GM19438 (cell line): ENCODE data around the gene ZNF281.
"Not testable (repeated sequence)": the region's sequence is repeated elsewhere in the genome, so short reads cannot be mapped to it uniquely, and the experiment has no call there.

Experiments used
- ATAC-seq: cut with Tn5 transposase; IDR thresholded peaks from one replicate; pipeline ENCODE4 v1.9.1; 2021; ENCODE audit warnings: low read depth; ENCODE audit not compliant: unreplicated experiment

The ZNF281 gene

DNA sequence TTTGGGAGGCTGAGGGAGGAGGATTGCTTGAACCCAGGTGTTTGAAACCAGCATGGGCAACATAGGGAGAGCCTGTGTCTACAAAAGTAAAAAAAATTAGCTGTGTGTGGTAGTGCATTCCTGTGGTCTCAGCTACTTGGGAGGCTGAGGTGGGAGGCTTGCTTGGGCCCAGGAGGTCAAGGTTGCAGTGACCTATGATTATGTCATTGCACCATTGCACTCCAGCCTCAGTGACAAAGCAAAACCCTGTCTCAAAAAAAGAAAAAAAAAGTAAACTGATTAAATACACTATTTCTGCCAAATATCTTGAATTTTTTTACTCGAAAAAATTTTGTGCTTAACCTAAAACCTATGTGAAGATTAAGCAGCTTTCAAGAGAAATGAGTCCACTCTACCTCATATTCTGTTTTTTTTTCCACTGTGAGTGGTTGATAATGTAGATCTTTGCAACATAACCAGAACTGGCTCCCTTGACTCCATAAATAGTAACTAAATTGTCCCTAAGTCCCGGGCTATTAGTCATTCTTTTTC is 19.4 kb upstream of the ZNF281 start:
- ATAC-seq: no peak

DNA sequence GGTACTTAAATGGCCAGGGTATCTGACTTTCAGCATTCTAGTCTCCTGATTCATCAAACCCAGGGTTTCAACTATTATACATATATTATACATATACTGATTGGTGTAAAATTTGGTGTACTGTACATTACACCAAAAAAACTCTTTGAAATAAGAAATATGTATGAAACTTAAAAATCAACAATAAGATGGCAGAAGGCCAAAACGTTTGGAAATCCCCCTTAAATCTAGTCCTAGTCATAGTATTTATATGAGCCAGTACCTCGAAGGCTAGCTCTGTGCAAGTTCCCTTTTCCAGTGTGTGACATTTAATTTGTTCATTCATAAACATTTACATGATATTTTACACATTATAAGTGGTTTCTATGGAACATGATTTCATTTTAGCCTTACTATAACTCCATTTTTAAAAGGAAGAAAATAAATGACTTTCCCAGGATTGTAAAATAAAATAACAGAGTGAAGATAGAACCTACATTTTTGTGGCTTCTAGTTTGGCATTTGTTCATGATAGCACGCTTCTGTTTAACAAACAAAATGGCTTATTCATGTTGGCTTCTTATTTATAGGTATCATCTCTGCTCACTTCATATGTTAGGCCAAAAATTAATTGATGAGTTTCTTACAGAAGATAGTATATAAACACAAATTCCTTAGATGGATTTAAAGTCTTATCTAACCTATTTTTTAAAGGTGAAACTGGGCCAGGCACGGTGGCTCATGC is 18.8 kb upstream of the ZNF281 start:
- ATAC-seq: no peak

GRCh38 chr1:200427744-200428143 is 17.9 kb upstream of the ZNF281 start:
- no peak for ATAC-seq

- no peak for ATAC-seq
These were observed 16.4 kb upstream of the ZNF281 start for GRCh38 chr1:200426196-200426595.

DNA sequence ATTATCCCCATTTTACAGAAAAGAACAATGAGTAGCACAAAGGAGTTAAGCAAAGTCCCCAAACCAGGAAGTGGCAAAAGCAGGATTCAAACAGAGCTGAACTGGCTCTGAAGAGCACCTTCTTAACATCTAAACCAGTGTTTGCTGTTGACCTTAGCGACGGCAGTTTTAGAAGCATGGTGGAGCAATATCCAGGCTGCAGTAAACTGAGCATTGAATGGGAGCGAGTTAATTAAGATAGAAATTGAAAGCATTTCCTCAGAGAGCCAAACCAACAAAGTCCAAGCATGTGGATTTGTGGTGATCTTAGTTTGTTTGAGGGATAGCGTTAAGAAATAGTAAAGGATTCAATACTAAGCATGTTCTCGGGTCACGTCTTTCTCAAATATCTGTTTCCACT is 13.4 kb upstream of the ZNF281 start:
- ATAC-seq: no peak

- no peak for ATAC-seq
These were observed 12.4 kb upstream of the ZNF281 start for GRCh38 chr1:200422211-200422610.

GRCh38 chr1:200415789-200416593 is 6.2 kb upstream of the ZNF281 start:
- peak; percentile 79 for ATAC-seq

DNA sequence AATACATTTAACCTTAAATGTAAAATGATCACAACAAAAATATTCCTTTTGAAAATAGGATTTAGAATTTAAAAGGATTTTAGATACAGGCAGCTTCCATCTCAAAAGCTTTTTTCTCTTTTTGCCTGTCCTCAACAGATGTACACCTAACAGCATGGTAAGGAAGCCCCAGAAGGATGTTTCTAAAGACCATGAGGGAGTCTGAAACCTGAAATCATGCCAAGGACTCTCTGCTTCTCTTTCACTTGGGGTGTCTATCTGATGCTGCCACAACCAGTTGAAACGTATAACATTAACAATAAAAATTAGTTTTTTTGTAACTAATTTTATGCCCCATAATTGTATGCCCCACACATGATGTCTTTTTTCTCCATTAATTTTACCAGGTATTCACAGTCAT is 5.4 kb upstream of the ZNF281 start:
- peak; percentile 60 for ATAC-seq

GRCh38 chr1:200414657-200415056 is 4.8 kb upstream of the ZNF281 start:
- no peak for ATAC-seq

DNA sequence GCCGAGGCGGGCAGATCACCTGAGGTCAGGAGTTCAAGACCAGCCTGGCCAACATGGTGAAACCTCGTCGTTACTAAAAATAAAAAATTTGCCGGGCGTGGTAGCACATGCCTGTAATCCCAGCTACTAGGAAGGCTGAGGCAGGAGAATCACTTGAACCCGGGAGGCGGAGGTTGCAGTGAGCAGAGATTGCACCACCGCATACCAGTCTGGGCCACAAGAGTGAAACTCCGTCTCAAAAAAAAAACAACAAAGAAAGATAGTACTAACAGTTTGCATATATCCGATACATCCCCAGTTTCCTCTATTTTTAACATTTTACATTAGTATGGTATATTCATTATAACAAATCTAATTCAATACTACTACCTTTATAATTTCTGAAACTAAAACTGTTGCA is 3.9 kb upstream of the ZNF281 start:
- ATAC-seq: not testable (repeated sequence)

- ATAC-seq: no peak
These were observed 1.8 kb upstream of the ZNF281 start for GRCh38 chr1:200411406-200412257.

- ATAC-seq: peak; percentile 20
These were observed 686 bp upstream of the ZNF281 start for GRCh38 chr1:200410566-200410878.

DNA sequence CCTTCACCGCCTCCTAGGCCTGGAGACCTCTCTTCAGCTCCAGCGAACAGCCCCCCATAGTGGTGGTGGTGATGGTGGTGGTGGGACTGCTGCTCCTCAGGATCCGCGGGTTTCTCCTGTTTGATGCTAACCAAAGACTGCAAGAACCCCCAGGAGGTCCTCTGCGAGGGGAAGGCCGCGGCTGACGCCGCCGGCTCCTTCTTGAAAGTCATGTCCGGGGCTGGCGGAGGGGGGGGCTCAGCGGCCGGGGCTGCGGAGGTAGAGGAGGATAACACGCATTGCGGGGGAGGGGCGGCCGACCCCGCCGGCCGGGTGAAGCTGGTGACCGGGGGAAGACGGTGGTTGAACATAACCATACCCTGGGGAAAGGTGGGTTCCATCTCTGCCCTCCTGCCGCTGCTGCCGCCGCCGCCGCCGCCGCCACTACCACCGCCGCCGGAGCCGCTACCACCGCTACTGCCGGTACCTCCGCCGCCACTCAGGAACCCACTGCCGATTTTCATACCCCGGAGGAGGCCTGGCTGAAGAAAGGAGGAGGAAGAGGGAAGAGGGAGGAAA is 554 bp downstream of the ZNF281 start:
- peak; percentile 19 for ATAC-seq

DNA sequence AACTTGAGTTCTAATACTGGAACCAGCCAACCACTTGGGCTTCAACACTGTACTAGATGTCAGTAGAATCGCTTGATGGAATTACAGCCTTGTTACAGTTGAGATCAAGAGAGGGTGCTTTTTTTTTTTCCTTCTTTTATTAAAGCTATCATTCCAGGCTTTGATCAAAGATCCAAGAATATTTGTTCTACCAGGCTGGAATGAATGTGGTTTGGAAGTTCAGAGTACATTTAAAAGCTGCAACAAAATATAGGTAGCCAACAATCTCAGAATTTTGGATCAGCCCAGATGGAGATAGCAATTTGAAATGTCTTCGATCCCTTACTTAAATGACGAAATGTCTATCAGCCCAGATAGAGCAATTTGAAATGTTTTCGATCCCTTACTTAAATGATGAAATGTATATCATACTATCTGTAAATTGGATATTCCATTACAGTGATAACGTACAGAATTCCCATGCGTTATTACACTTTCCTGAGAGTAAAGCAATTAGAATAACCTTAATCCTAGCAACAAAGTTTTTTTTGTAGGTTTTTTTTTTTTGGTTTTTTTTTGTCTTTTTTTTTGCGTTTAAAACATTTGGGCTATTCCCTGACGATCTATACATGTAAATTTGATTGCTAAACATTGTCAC is 3.6 kb downstream of the ZNF281 start:
- no peak for ATAC-seq

- no peak for ATAC-seq
These were observed 4.6 kb downstream of the ZNF281 start for GRCh38 chr1:200405264-200405663.

DNA sequence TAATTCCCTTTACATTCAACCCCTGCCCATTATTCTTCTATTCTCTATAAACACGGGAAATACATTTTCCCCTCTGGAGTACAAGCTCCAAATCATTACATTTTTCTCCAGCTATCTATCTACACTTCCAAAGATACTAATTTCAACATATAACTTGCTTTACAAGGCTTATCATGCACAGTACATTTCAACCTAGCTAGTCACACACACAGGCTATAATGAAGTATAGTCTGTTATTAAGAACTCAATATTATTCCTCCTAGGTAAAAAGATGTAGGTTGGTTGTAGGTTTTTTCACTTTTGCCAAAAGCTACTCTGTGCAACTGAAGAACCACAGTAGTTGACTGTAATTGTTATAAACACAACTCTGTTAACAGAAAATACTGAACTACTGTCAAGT is 8.1 kb downstream of the ZNF281 start:
- ATAC-seq: no peak

- ATAC-seq: no peak
These were observed 8.6 kb downstream of the ZNF281 start for GRCh38 chr1:200401263-200401662.

- no peak for ATAC-seq
These were observed 9.3 kb downstream of the ZNF281 start for GRCh38 chr1:200400556-200400955.

DNA sequence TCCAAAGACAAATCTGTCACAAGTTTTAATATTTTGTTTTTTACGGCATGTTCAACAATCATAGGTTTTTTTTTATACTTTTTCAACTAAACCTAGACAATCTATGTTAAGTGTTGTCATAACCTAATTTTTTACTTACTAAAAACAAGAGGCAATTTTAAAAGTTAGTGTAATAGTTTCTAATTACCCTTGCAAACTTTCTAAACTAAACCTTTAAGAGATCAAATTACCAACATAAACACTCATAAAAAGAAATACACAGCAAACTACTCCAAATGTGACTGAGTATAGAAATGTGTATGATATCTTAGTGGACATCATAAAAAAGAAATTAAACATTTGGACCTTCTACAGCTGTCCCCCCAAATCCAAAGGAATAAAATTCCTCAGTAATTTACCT is 10.0 kb downstream of the ZNF281 start:
- ATAC-seq: no peak

- ATAC-seq: no peak
These were observed 11.5 kb downstream of the ZNF281 start for GRCh38 chr1:200398373-200398772.
